DOHH2 (cell line): ENCODE data around the gene B3GALT6.

Experiments
- H3F3A ChIP-seq: fragments of 200-600 bp; sonication (generic), shearing (Covaris generic); 2 replicates; pipeline ENCODE4 v1.6.0; 2016; ENCODE audit warnings: antibody characterized with exemption, mild to moderate bottlenecking; ENCODE audit not compliant: control insufficient read depth, insufficient read depth
- H3K27ac ChIP-seq: fragments of 200-600 bp; sonication (generic); 2 replicates; pipeline ENCODE4 v1.5.1; 2014; ENCODE audit warnings: low read depth, mild to moderate bottlenecking, low read length, moderate library complexity
- H3K27me3 ChIP-seq: fragments of 200-600 bp; sonication (generic); 2 replicates; pipeline ENCODE4 v1.6.1; 2014; ENCODE audit warnings: mild to moderate bottlenecking, low read length, mixed read lengths; ENCODE audit not compliant: control insufficient read depth
- H3K36me3 ChIP-seq: fragments of 200-600 bp; sonication (generic); 2 replicates; pipeline ENCODE4 v1.6.1; 2014; ENCODE audit warnings: mild to moderate bottlenecking, low read length, moderate library complexity, mixed read lengths; ENCODE audit not compliant: control insufficient read depth
- H3K4me1 ChIP-seq: fragments of 200-600 bp; sonication (generic); 2 replicates; pipeline ENCODE4 v1.6.1; 2014; ENCODE audit warnings: mild to moderate bottlenecking, low read length, mixed read lengths; ENCODE audit not compliant: control insufficient read depth
- H3K4me2 ChIP-seq: fragments of 200-600 bp; sonication (generic); 2 replicates; pipeline ENCODE4 v1.6.0; 2014; ENCODE audit warnings: mild to moderate bottlenecking, low read length, moderate library complexity
- H3K4me3 ChIP-seq: fragments of 200-600 bp; sonication (generic); 2 replicates; pipeline ENCODE4 v1.5.1; 2014; ENCODE audit warnings: mild to moderate bottlenecking, low read length, mixed read lengths
- H3K79me2 ChIP-seq: fragments of 200-600 bp; sonication (generic); 2 replicates; pipeline ENCODE4 v1.6.1; 2014; ENCODE audit warnings: mild to moderate bottlenecking, low read length, mixed read lengths; ENCODE audit not compliant: control insufficient read depth
- H3K9me2 ChIP-seq: fragments of 200-600 bp; sonication (generic); replicated peaks from 2 replicates; pipeline ENCODE4 v1.6.1; 2014; ENCODE audit warnings: mild to moderate bottlenecking, low read length, mixed read lengths; ENCODE audit not compliant: control insufficient read depth
- H3K9me3 ChIP-seq: fragments of 200-600 bp; sonication (generic); 2 replicates; pipeline ENCODE4 v1.6.1; 2014; ENCODE audit warnings: antibody characterized with exemption, low read length, mixed read lengths; ENCODE audit not compliant: control insufficient read depth, insufficient read depth
- H4K20me1 ChIP-seq: fragments of 200-600 bp; sonication (generic); 2 replicates; pipeline ENCODE4 v1.6.0; 2014; ENCODE audit warnings: low read depth, mild to moderate bottlenecking, antibody characterized with exemption, low read length, moderate library complexity; ENCODE audit not compliant: control insufficient read depth, insufficient read depth
- CTCF ChIP-seq: fragments of 200-600 bp; sonication (generic); IDR thresholded peaks from one replicate; pipeline ENCODE4 v1.5.1; 2014; ENCODE audit warnings: antibody characterized with exemption, mild to moderate bottlenecking, low read depth, low read length; ENCODE audit not compliant: poor library complexity, severe bottlenecking
- EZH2phosphoT487 ChIP-seq: fragments of 200-600 bp; sonication (generic); IDR thresholded peaks from 2 replicates; pipeline ENCODE4 v1.6.1; 2017; ENCODE audit warnings: borderline replicate concordance, mild to moderate bottlenecking, antibody characterized with exemption, low read length, moderate library complexity, mixed read lengths

The B3GALT6 gene

GRCh38 chr1:1215881-1216605 is 16.0 kb upstream of the B3GALT6 start:
- Histone ChIP-seq H3F3A (no peaks in the 10 kb centered on the region), H3K27me3 (peaks cover 2% of the 10 kb centered on the region; the same call in 1 of the 2 replicates), H3K4me3 (no peak overlapping the region), H3K9me3 (no peaks in the 10 kb centered on the region), H3K4me1 (peaks cover 15% of the 10 kb centered on the region), H3K79me2 (no peaks in the 10 kb centered on the region), H3K4me2 (no peak overlapping the region), H4K20me1 (no peaks in the 10 kb centered on the region), H3K9me2 (no peaks in the 10 kb centered on the region), H3K36me3 (peaks cover 26% of the 10 kb centered on the region), H3K27ac (no peak overlapping the region)
- TF ChIP-seq CTCF (no peak), EZH2phosphoT487 (no peak)

DNA sequence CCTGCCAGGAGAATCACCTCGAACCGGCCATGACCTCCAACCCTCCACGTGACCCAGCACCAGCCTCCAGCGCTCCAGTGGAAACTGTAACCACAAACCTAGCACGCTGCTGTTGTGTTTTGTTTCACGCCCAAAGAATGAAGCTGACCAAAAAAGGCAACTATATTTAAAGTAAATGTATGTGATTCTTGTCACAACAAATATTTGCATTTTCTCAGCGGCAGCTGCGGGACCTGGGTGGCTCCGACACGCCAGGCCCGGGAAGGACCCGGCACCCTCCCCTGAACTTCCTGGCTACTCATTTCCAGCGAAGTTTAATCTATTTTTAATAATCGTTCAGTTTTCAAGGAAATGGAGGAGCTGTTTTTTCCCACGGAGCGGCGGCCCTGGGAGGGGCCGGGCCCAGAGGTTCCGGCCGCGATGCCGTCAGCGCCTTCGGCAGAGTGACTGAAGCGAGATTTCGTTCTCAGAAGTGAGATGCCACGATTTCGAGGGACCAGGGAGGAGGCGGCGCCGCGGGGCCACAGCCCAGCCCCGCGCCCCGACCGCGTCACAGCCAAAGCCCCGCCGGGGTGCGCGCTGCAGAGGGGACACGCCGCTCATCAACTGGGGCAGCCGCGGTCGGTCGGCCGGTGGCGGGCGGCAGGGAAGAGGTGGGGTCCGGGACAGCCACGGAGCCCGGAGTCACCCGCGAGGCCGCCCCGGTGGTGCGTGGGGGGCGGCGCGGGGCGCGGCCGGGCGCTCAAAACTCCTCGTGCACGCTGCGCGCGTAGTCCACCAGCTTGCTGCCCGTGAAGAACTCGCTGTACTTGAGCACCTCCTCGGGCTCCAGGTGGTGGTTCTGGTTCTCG is 15.0 kb upstream of the B3GALT6 start:
- peaks cover 33% of the 10 kb centered on the region for H3K36me3 ChIP-seq
- H3K27ac ChIP-seq, result no peak overlapping the region
- peaks cover 2% of the 10 kb centered on the region; the same call in 1 of the 2 replicates for H3K27me3 ChIP-seq
- H3K4me2 ChIP-seq, result no peak overlapping the region
- no peak overlapping the region for H3K4me3 ChIP-seq
- H3K9me2 ChIP-seq, result no peaks in the 10 kb centered on the region
- H3F3A ChIP-seq, result no peaks in the 10 kb centered on the region
- H3K9me3 ChIP-seq, result no peaks in the 10 kb centered on the region
- H4K20me1 ChIP-seq, result no peaks in the 10 kb centered on the region
- peaks cover 15% of the 10 kb centered on the region for H3K4me1 ChIP-seq
- no peaks in the 10 kb centered on the region for H3K79me2 ChIP-seq
- TF ChIP-seq EZH2phosphoT487 (no peak), CTCF (no peak)

DNA sequence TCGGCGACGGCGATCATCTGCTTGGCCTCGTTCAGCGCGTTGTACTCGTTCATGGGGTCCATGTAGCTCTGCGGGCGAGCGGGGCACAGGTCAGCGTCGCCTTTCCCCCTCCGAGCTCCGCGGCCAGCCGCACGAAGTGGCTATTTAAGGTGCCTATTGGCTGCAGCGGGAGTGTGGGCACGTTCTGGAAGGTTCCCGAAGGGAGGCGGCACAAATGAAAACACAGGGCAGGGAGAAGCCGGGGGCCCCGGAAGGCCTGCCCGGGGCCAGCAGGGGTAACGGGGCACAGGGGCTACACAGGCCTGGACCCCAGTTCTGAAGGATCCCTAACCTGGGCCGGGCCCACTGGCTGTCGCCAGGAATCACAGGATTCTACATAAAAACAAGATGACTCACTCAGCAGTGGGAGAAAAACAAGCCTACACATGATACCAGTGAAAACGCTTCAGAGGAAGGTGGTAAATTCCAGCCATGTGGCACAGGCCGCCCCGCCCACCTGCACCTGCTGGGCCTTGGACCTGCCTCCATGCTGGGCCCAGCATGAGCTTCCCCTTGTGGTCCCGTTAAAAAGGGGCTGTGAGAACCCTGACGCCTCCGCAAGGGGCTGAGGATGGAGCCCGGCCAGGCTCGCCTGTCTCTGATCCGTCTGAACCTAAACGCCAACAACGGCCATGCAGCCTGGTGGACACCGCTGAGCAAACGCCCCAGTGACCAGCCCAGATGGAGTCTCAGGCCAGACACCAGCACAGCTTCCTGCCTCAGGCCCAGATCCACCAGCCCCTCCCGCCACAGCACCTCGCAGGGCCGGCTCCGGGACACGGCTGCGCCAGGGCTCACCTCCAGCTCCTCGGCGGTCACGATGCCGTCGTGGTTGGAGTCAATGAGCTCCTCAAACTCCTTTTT is 14.2 kb upstream of the B3GALT6 start:
- no peaks in the 10 kb centered on the region; the same call in 1 of the 2 replicates for H3K27me3 ChIP-seq
- H3F3A ChIP-seq, result no peaks in the 10 kb centered on the region
- H3K36me3 ChIP-seq, result peaks cover 39% of the 10 kb centered on the region
- H3K27ac ChIP-seq, result no peak overlapping the region
- no peaks in the 10 kb centered on the region for H3K9me2 ChIP-seq
- 0 out of 2 replicates have a peak, but pooled peaks cover 1% of the 10 kb centered on the region for H3K79me2 ChIP-seq
- no peaks in the 10 kb centered on the region for H4K20me1 ChIP-seq
- TF ChIP-seq CTCF (no peak), EZH2phosphoT487 (no peak)
- no peak overlapping the region for H3K4me2 ChIP-seq
- no peak overlapping the region for H3K4me3 ChIP-seq
- no peaks in the 10 kb centered on the region for H3K9me3 ChIP-seq
- H3K4me1 ChIP-seq, result peaks cover 12% of the 10 kb centered on the region
